ENCODE data around the gene TEAD3. TPM values are rescaled to one million over a fixed set of nuclear protein-coding genes. Genes with fewer than 3 reads are reported as not detected.

TEAD3 gene
- total and polyA plus RNA-seq, 2 experiments from 2014 or later = 15.0 to 26.5 TPM

DNA sequence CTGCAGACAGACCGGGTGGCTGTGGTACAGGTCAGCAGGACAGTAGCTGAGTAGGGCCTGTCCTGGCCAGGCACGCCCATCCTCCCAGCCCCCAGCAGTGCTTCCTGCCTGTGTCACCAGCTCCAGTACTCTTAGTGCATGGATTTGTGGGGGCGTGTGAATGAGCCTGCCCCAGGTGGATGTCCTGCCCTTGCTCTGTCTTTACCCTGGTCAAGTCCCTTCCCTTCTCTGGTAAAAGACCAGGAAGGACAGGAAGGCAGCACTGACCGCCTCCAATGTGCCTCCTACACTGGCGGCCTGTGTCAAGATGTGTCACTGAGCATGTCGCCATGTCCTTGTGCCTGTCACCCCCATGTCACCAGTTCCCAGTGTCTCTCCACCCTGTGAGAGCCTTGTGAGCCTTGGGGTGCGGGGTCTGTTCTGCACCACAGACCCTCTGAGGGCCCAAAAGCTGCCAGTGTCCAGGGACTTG, 11.9 kb downstream of the TEAD3 start:
- 0 out of 2 replicates have a peak, but pooled peaks cover 6% of the 10 kb centered on the region for H3K36me3 ChIP-seq (ENCODE audit: insufficient read depth)
- no peak overlapping the region for H2AFZ ChIP-seq
- peak overlapping the region; percentile 70 for H3K4me3 Mint-ChIP-seq
- H3K4me2 ChIP-seq = peak overlapping the region; percentile 98
- peak overlapping the region; percentile 99 for H3K27ac Mint-ChIP-seq
- TF ChIP-seq ZNF331 (CRISPR knock-in tag; IDR thresholded peaks at IDR 0.05; ENCODE audit: low read depth) (no peak), REST (IDR thresholded peaks at IDR 0.05; ENCODE audit: unreplicated experiment) (no peak), EZH2 (IDR thresholded peaks at IDR 0.05; ENCODE audit: low read depth, unreplicated experiment) (no peak), POLR2AphosphoS5 (IDR thresholded peaks at IDR 0.05; ENCODE audit: low read depth) (no peak), ZNF114 (CRISPR knock-in tag; IDR thresholded peaks at IDR 0.05) (no peak), CTCF (conservative IDR thresholded peaks at IDR 0.05; ENCODE audit: low read depth in 2 of 2) (no peak), JUNB (IDR thresholded peaks at IDR 0.05; ENCODE audit: unreplicated experiment) (no peak), ZNF462 (CRISPR knock-in tag; IDR thresholded peaks at IDR 0.05) (no peak), ETS1 (IDR thresholded peaks at IDR 0.05) (no peak), CREB1 (CRISPR knock-in tag; IDR thresholded peaks at IDR 0.05; ENCODE audit: low read depth) (no peak), NANOG (IDR thresholded peaks at IDR 0.05; ENCODE audit: borderline replicate concordance) (no peak), STAT1 (IDR thresholded peaks at IDR 0.05; ENCODE audit: unreplicated experiment) (no peak), EZH2phosphoT487 (IDR thresholded peaks at IDR 0.05; ENCODE audit: unreplicated experiment) (no peak)
- DNase-seq (ENCODE audit: low spot score) (no peak), ATAC-seq (no peak; the same call in 2 of the 3 replicates)
- peak overlapping the region; percentile 72 for H3K4me3 ChIP-seq
- peak overlapping the region; percentile 100 for H3K27ac ChIP-seq (ENCODE audit: low read depth)
- H3K27me3 ChIP-seq (ENCODE audit: insufficient read depth) = no peaks in the 10 kb centered on the region
- H3K9me2 ChIP-seq (ENCODE audit: insufficient read depth) = no peaks in the 10 kb centered on the region
- peaks cover 15% of the 10 kb centered on the region for H3K36me3 Mint-ChIP-seq (ENCODE audit: low read depth)
- peaks cover 43% of the 10 kb centered on the region for H3K4me1 Mint-ChIP-seq
- H3K4me1 ChIP-seq (ENCODE audit: insufficient read depth) = peaks cover 53% of the 10 kb centered on the region
- 0 out of 2 replicates have a peak, but pooled peaks cover 3% of the 10 kb centered on the region for H4K20me1 ChIP-seq (replicated peaks; ENCODE audit: insufficient read depth)
- peaks cover 19% of the 10 kb centered on the region for H3K27me3 Mint-ChIP-seq (ENCODE audit: insufficient read depth, low read depth, poor library complexity)
- peaks cover 35% of the 10 kb centered on the region for H3K79me2 ChIP-seq (replicated peaks; ENCODE audit: insufficient read depth)
- H3F3A ChIP-seq (replicated peaks; ENCODE audit: low read depth) = peaks cover 25% of the 10 kb centered on the region
- H3K9me3 Mint-ChIP-seq = no peaks in the 10 kb centered on the region; the same call in 2 of the 3 replicates

Measured in GM23338 (cell line).